ENCODE results near the gene TAF13. TPM values are rescaled to one million over a fixed set of nuclear protein-coding genes. Genes with fewer than 3 reads are reported as not detected.

TAF13 gene
- total RNA-seq, 1 experiment from 2014 or later: 58.8 TPM

Other genes starting within 250 kb of the TAF13 start
- gene AKNAD1, start 218.9 kb downstream of the TAF13 start, total RNA-seq (2021): 0.54 TPM in 1 of 2 replicates, not detected in the other
- gene GPSM2, start 199.0 kb downstream of the TAF13 start, total RNA-seq (2021): 34.7 and 37.6 TPM in 2 replicates
- gene CLCC1, start 112.5 kb downstream of the TAF13 start, total RNA-seq (2021): 58.4 and 60.2 TPM in 2 replicates
- 17.4 and 21.0 TPM in 2 replicates for gene WDR47, start 33.9 kb downstream of the TAF13 start, total RNA-seq (2021)
- 26.4 and 30.0 TPM in 2 replicates for gene TMEM167B, start 14.8 kb upstream of the TAF13 start, total RNA-seq (2021)
- gene ELAPOR1, start 38.1 kb upstream of the TAF13 start, total RNA-seq (2021): 0.17 and 0.24 TPM in 2 replicates
- gene SARS1, start 137.9 kb upstream of the TAF13 start, total RNA-seq (2021): 259 and 320 TPM in 2 replicates
- 30.2 and 32.6 TPM in 2 replicates for gene CELSR2, start 173.5 kb upstream of the TAF13 start, total RNA-seq (2021)
- 75.0 and 85.2 TPM in 2 replicates for gene PSRC1, start 207.1 kb upstream of the TAF13 start, total RNA-seq (2021)
- not detected in 2 replicates for gene MYBPHL, start 231.0 kb upstream of the TAF13 start, total RNA-seq (2021)